ENCODE measurements around the gene EREG. TPM values are rescaled to one million over a fixed set of nuclear protein-coding genes. Genes with fewer than 3 reads are reported as not detected.

Gene EREG
- total RNA-seq, 4 donors from 2014 or later, result 1.2 to 4.0 (median 4.0) TPM; not detected in 1

- WGBS, 2 donors (ENCODE audit: low coverage in 1 of 2), result 71 to 75% methylated on average over 3 of the region's 3 CpGs
- no peaks in the 10 kb centered on the region for H3K9me3 ChIP-seq
- no peak overlapping the region for H3K4me3 ChIP-seq
- H3K27ac ChIP-seq, result no peak overlapping the region
- H3K4me1 ChIP-seq, result peaks cover 0 to 4% (median 0%) of the 10 kb centered on the region in 4 donors
- no peak for TF ChIP-seq EP300 (IDR thresholded peaks at IDR 0.05; ENCODE audit: low read depth)
- no peak for TF ChIP-seq CTCF (IDR thresholded peaks at IDR 0.05)
- TF ChIP-seq POLR2AphosphoS5 (IDR thresholded peaks at IDR 0.05), result no peak
- TF ChIP-seq POLR2A (IDR thresholded peaks at IDR 0.05), result no peak
- intact Hi-C loops (cut with DNase I; ENCODE audit: low total_unique reads), result no loop called here
- in situ Hi-C loops (cut with MboI; ENCODE audit: low pct_ligation_motif_present in 1 of 4, low pct_unique_long_range_greater_than_20kb in 1 of 4, low sequenced_read_pairs in 3 of 4), result loop anchor here in 2 of 4 donors (10.0 to 25.0 kb wide), 2 partner anchors 137 to 351 kb away; no protein-coding TSS in a partner anchor
- no peaks in the 10 kb centered on the region for H3K27me3 ChIP-seq
- H3K36me3 ChIP-seq, result no peaks in the 10 kb centered on the region
- DNase-seq, result no peak
Measured at GRCh38 chr4:74324262-74324661, 40.7 kb upstream of the EREG start.

GRCh38 chr4:74325886-74326285, 39.1 kb upstream of the EREG start:
- H3K27me3 ChIP-seq, result no peaks in the 10 kb centered on the region
- TF ChIP-seq POLR2AphosphoS5 (IDR thresholded peaks at IDR 0.05) (no peak), POLR2A (IDR thresholded peaks at IDR 0.05) (no peak), EP300 (IDR thresholded peaks at IDR 0.05; ENCODE audit: low read depth) (no peak), CTCF (IDR thresholded peaks at IDR 0.05) (no peak)
- intact Hi-C loops (cut with DNase I; ENCODE audit: low total_unique reads), result no loop called here
- 74 to 86% methylated on average over 2 of the region's 2 CpGs for WGBS, 2 donors (ENCODE audit: low coverage in 1 of 2)
- no peaks in the 10 kb centered on the region for H3K36me3 ChIP-seq
- H3K9me3 ChIP-seq, result no peaks in the 10 kb centered on the region
- H3K27ac ChIP-seq, result no peak overlapping the region
- peaks cover 0 to under 1% (median 0%) of the 10 kb centered on the region in 4 donors for H3K4me1 ChIP-seq
- H3K4me3 ChIP-seq, result no peak overlapping the region
- in situ Hi-C loops (cut with MboI; ENCODE audit: low pct_ligation_motif_present in 1 of 4, low pct_unique_long_range_greater_than_20kb in 1 of 4, low sequenced_read_pairs in 3 of 4), result loop anchor here in 1 of 4 donors (10.0 kb wide), 1 partner anchor 349 kb away; no protein-coding TSS in a partner anchor
- DNase-seq, result no peak

- DNase-seq, result no peak
- intact Hi-C loops (cut with DNase I; ENCODE audit: low total_unique reads), result no loop called here
- no peaks in the 10 kb centered on the region for H3K36me3 ChIP-seq
- H3K9me3 ChIP-seq, result no peaks in the 10 kb centered on the region
- no peak overlapping the region for H3K27ac ChIP-seq
- H3K27me3 ChIP-seq, result no peaks in the 10 kb centered on the region
- WGBS, 2 donors (ENCODE audit: low coverage in 1 of 2), result 63 to 76% methylated on average over 3 of the region's 3 CpGs
- TF ChIP-seq EP300 (IDR thresholded peaks at IDR 0.05; ENCODE audit: low read depth) (no peak), POLR2A (IDR thresholded peaks at IDR 0.05) (no peak), CTCF (IDR thresholded peaks at IDR 0.05) (no peak), POLR2AphosphoS5 (IDR thresholded peaks at IDR 0.05) (no peak)
- no peak overlapping the region for H3K4me3 ChIP-seq
- H3K4me1 ChIP-seq, result no peaks in the 10 kb centered on the region
- in situ Hi-C loops (cut with MboI; ENCODE audit: low pct_ligation_motif_present in 1 of 4, low pct_unique_long_range_greater_than_20kb in 1 of 4, low sequenced_read_pairs in 3 of 4), result loop anchor here in 1 of 4 donors (10.0 kb wide), 1 partner anchor 347 kb away; no protein-coding TSS in a partner anchor
Measured at GRCh38 chr4:74327762-74328161, 37.2 kb upstream of the EREG start.

GRCh38 chr4:74328501-74328900, 36.4 kb upstream of the EREG start:
- Histone ChIP-seq H3K27ac (no peak overlapping the region), H3K27me3 (no peaks in the 10 kb centered on the region), H3K9me3 (no peaks in the 10 kb centered on the region), H3K36me3 (no peaks in the 10 kb centered on the region), H3K4me3 (no peak overlapping the region), H3K4me1 (no peaks in the 10 kb centered on the region)
- in situ Hi-C loops (cut with MboI; ENCODE audit: low pct_ligation_motif_present in 1 of 4, low pct_unique_long_range_greater_than_20kb in 1 of 4, low sequenced_read_pairs in 3 of 4) (loop anchor here in 1 of 4 donors (10.0 kb wide), 1 partner anchor 346 kb away; no protein-coding TSS in a partner anchor), intact Hi-C loops (cut with DNase I; ENCODE audit: low total_unique reads) (no loop called here)
- TF ChIP-seq POLR2A (IDR thresholded peaks at IDR 0.05), result no peak
- no peak for TF ChIP-seq EP300 (IDR thresholded peaks at IDR 0.05; ENCODE audit: low read depth)
- TF ChIP-seq POLR2AphosphoS5 (IDR thresholded peaks at IDR 0.05), result no peak
- TF ChIP-seq CTCF (IDR thresholded peaks at IDR 0.05), result no peak
- WGBS, 2 donors (ENCODE audit: low coverage in 1 of 2), result 82 to 100% methylated on average over 1 of the region's 1 CpG
- DNase-seq, result no peak
